Bronchial epithelial cell (primary cell): ENCODE results near the gene TMEM178B. TPM values are rescaled to one million over a fixed set of nuclear protein-coding genes. Genes with fewer than 3 reads are reported as not detected.

Experiments
- DNase-seq: peaks from one replicate; pipeline ENCODE4 v3.0.0-alpha.2; 2010; ENCODE audit warnings: low read depth
- FAIRE-seq: peaks from 2 replicates; lab custom pipeline; 2011; peaks lifted over from hg19 to GRCh38; lab: Jason Lieb, UNC
- H3K27me3 ChIP-seq: 2 replicates; pipeline ENCODE4 v1.5.1; 2011; ENCODE audit warnings: low read length; ENCODE audit not compliant: control insufficient read depth, insufficient read depth
- H3K36me3 ChIP-seq: 2 replicates; pipeline ENCODE4 v1.5.1; 2011; ENCODE audit warnings: low read length; ENCODE audit not compliant: control insufficient read depth, insufficient read depth
- H3K4me3 ChIP-seq: 2 replicates; pipeline ENCODE4 v1.5.1; 2011; ENCODE audit warnings: mild to moderate bottlenecking, low read depth, low read length, control low read depth
- total RNA-seq: library from RNA; depleted of rRNA; stranded (reverse); fragments of >200 nt; gene quantifications from 2 replicates; pipeline ENCODE4 v1.2.1, GENCODE V29; 2014
- TF ChIP-seq, protein P1 (sequence below): IDR thresholded peaks from 2 replicates; pipeline ENCODE4 v1.5.1; 2011; ENCODE audit warnings: mild to moderate bottlenecking, moderate library complexity, low read length, control low read depth, inconsistent platforms; ENCODE audit not compliant: insufficient read depth, severe bottlenecking

The TMEM178B gene
- total RNA-seq, 1 donor from 2014 or later: under 0.01 TPM

DNA sequence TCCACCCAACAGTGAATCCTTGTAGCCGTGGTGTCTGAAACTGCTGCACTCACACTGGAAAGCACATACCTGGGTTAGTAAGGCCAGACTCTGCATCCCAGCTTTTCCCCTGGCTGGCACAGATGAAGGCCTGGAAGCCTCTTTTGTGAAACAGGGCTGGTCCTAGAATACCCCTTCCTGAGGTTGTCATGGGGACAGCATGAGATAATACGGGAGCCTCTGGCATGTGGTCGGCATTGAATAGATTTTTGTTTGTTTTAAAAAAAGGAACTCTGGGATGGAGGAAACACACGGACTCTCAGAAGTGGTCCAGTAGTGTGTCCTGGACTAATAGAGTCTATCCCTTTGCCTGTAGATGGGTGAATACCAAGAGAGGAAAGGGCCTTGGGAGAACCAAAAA lies 129.7 kb downstream of the TMEM178B start:
- no peak overlapping the region for H3K4me3 ChIP-seq
- TF ChIP-seq, protein P1, sequence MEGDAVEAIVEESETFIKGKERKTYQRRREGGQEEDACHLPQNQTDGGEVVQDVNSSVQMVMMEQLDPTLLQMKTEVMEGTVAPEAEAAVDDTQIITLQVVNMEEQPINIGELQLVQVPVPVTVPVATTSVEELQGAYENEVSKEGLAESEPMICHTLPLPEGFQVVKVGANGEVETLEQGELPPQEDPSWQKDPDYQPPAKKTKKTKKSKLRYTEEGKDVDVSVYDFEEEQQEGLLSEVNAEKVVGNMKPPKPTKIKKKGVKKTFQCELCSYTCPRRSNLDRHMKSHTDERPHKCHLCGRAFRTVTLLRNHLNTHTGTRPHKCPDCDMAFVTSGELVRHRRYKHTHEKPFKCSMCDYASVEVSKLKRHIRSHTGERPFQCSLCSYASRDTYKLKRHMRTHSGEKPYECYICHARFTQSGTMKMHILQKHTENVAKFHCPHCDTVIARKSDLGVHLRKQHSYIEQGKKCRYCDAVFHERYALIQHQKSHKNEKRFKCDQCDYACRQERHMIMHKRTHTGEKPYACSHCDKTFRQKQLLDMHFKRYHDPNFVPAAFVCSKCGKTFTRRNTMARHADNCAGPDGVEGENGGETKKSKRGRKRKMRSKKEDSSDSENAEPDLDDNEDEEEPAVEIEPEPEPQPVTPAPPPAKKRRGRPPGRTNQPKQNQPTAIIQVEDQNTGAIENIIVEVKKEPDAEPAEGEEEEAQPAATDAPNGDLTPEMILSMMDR: no peak
- FAIRE-seq (no peak), DNase-seq (no peak)
- H3K27me3 ChIP-seq: no peaks in the 10 kb centered on the region
- no peaks in the 10 kb centered on the region for H3K36me3 ChIP-seq

GRCh38 chr7:141207661-141208060 lies 133.8 kb downstream of the TMEM178B start:
- FAIRE-seq: no peak
- H3K36me3 ChIP-seq: no peaks in the 10 kb centered on the region
- TF ChIP-seq, protein P1: no peak
- no peak for DNase-seq
- no peaks in the 10 kb centered on the region for H3K27me3 ChIP-seq
- no peak overlapping the region for H3K4me3 ChIP-seq

- H3K4me3 ChIP-seq: no peak overlapping the region
- H3K36me3 ChIP-seq: no peaks in the 10 kb centered on the region
- FAIRE-seq (no peak), DNase-seq (peak; percentile 44)
- TF ChIP-seq, protein P1: no peak
- H3K27me3 ChIP-seq: no peaks in the 10 kb centered on the region
Measured at GRCh38 chr7:141208539-141208938, 134.7 kb downstream of the TMEM178B start.

- Histone ChIP-seq H3K36me3 (no peaks in the 10 kb centered on the region), H3K27me3 (no peaks in the 10 kb centered on the region), H3K4me3 (no peak overlapping the region)
- FAIRE-seq: no peak
- no peak for DNase-seq
- TF ChIP-seq, protein P1: no peak
Measured at GRCh38 chr7:141209454-141209853, 135.6 kb downstream of the TMEM178B start.

DNA sequence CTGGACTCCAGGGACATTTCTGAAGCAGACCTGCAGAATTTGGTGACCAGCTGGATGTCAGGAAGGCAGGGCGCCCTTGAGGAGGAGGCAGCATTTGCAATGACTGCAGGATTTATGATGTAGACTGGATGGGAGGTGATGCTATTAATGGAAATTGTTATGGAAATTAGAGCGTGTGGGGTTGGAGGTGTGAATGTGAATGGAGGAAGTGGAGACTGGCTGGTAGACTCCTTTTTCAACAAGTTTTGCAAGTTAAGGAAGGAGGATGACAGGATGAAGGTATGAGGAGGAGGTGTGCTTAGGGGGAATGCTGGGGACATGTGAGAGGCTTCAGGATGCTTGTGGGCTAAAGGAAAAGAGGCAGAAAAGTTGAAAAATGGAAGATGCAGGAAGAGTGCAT lies 137.0 kb downstream of the TMEM178B start:
- DNase-seq (no peak), FAIRE-seq (no peak)
- no peak overlapping the region for H3K4me3 ChIP-seq
- TF ChIP-seq, protein P1: no peak
- no peaks in the 10 kb centered on the region for H3K27me3 ChIP-seq
- no peaks in the 10 kb centered on the region for H3K36me3 ChIP-seq

- Histone ChIP-seq H3K4me3 (no peak overlapping the region), H3K36me3 (no peaks in the 10 kb centered on the region), H3K27me3 (no peaks in the 10 kb centered on the region)
- DNase-seq (no peak), FAIRE-seq (peak; percentile 32)
- TF ChIP-seq, protein P1: no peak
Measured at GRCh38 chr7:141213226-141213625, 139.4 kb downstream of the TMEM178B start.
